ENCODE measurements around the gene CTXND1. TPM values are rescaled to one million over a fixed set of nuclear protein-coding genes. Genes with fewer than 3 reads are reported as not detected.
A peak's percentile ranks its signal among the peaks of the same experiment; 100 is the strongest.

CTXND1 gene
- total and polyA plus RNA-seq, 2 experiments from 2014 or later = 0.05 TPM; not detected in 1

GRCh38 chr15:80242132-80242769 is 9.8 kb downstream of the CTXND1 start (continued):
- TF ChIP-seq STAT1 (IDR thresholded peaks at IDR 0.05; ENCODE audit: unreplicated experiment) = no peak

- Histone ChIP-seq H3F3A (replicated peaks; ENCODE audit: low read depth) (no peaks in the 10 kb centered on the region), H2AFZ (peak overlapping the region; percentile 2; the same call in 1 of the 2 replicates)
Measured at GRCh38 chr15:80241508-80241907, 10.5 kb downstream of the CTXND1 start.

More at GRCh38 chr15:80241508-80241907, 10.5 kb downstream of the CTXND1 start:
- DNase-seq (ENCODE audit: low spot score) (no peak), ATAC-seq (no peak)
- Histone ChIP-seq H4K20me1 (replicated peaks; ENCODE audit: insufficient read depth) (no peaks in the 10 kb centered on the region), H3K4me1 (ENCODE audit: insufficient read depth) (no peaks in the 10 kb centered on the region), H3K27ac (ENCODE audit: low read depth) (no peak overlapping the region), H3K4me2 (no peak overlapping the region), H3K27me3 (ENCODE audit: insufficient read depth) (no peaks in the 10 kb centered on the region), H3K36me3 (ENCODE audit: insufficient read depth) (no peaks in the 10 kb centered on the region), H3K79me2 (replicated peaks; ENCODE audit: insufficient read depth) (no peaks in the 10 kb centered on the region), H3K4me3 (no peak overlapping the region), H3K9me2 (ENCODE audit: insufficient read depth) (no peaks in the 10 kb centered on the region)
- Mint-ChIP-seq H3K36me3 (ENCODE audit: low read depth) (no peaks in the 10 kb centered on the region), H3K9me3 (no peaks in the 10 kb centered on the region), H3K4me3 (no peak overlapping the region), H3K4me1 (peaks cover 6% of the 10 kb centered on the region; the same call in 1 of the 3 replicates), H3K27me3 (ENCODE audit: insufficient read depth, low read depth, poor library complexity) (peaks cover 12% of the 10 kb centered on the region), H3K27ac (no peak overlapping the region)
- TF ChIP-seq POLR2AphosphoS5 (IDR thresholded peaks at IDR 0.05; ENCODE audit: low read depth) (no peak), CREB1 (CRISPR knock-in tag; IDR thresholded peaks at IDR 0.05; ENCODE audit: low read depth) (no peak), ZNF331 (CRISPR knock-in tag; IDR thresholded peaks at IDR 0.05; ENCODE audit: low read depth) (no peak), JUNB (IDR thresholded peaks at IDR 0.05; ENCODE audit: unreplicated experiment) (no peak), STAT1 (IDR thresholded peaks at IDR 0.05; ENCODE audit: unreplicated experiment) (no peak), EZH2 (IDR thresholded peaks at IDR 0.05; ENCODE audit: low read depth, unreplicated experiment) (no peak), EZH2phosphoT487 (IDR thresholded peaks at IDR 0.05; ENCODE audit: unreplicated experiment) (no peak), NANOG (IDR thresholded peaks at IDR 0.05; ENCODE audit: borderline replicate concordance) (no peak), ZNF114 (CRISPR knock-in tag; IDR thresholded peaks at IDR 0.05) (no peak), CTCF (conservative IDR thresholded peaks at IDR 0.05; ENCODE audit: low read depth in 2 of 2) (no peak), ETS1 (IDR thresholded peaks at IDR 0.05) (no peak), REST (IDR thresholded peaks at IDR 0.05; ENCODE audit: unreplicated experiment) (no peak), ZNF462 (CRISPR knock-in tag; IDR thresholded peaks at IDR 0.05) (no peak)

Measured in GM23338 (cell line).